GM12875 (cell line): Measurements from ENCODE around the gene KLF4.

ENCODE experiments used
- H3K4me3 ChIP-seq: one replicate; pipeline ENCODE4 v1.5.1; 2011; ENCODE audit warnings: low read depth, low read length, control low read depth
- CTCF ChIP-seq: IDR thresholded peaks from 2 replicates; pipeline ENCODE4 v1.5.1; 2011; ENCODE audit warnings: low read depth, mild to moderate bottlenecking, control low read depth, inconsistent platforms, low read length, moderate library complexity, borderline replicate concordance; ENCODE audit not compliant: insufficient read depth

The KLF4 gene

GRCh38 chr9:107462691-107463090, 26.9 kb downstream of the KLF4 start:
- TF ChIP-seq CTCF: no peak

GRCh38 chr9:107460153-107461023, 29.2 kb downstream of the KLF4 start:
- no peak overlapping the region for H3K4me3 ChIP-seq

More at GRCh38 chr9:107462691-107463090, 26.9 kb downstream of the KLF4 start:
- no peak overlapping the region for H3K4me3 ChIP-seq

GRCh38 chr9:107455425-107456135, 34.0 kb downstream of the KLF4 start:
- H3K4me3 ChIP-seq: no peak overlapping the region
- TF ChIP-seq CTCF: no peak

More at GRCh38 chr9:107460153-107461023, 29.2 kb downstream of the KLF4 start:
- TF ChIP-seq CTCF: no peak

GRCh38 chr9:107453479-107453878, 36.1 kb downstream of the KLF4 start:
- H3K4me3 ChIP-seq: no peak overlapping the region
- no peak for TF ChIP-seq CTCF

- no peak overlapping the region for H3K4me3 ChIP-seq
- TF ChIP-seq CTCF: no peak
These were observed 41.7 kb downstream of the KLF4 start for GRCh38 chr9:107447834-107448233.

- TF ChIP-seq CTCF: no peak
- no peak overlapping the region for H3K4me3 ChIP-seq
These were observed 42.5 kb downstream of the KLF4 start for GRCh38 chr9:107447081-107447480.
